ENCODE data around the gene PILRA.
"Not testable (repeated sequence)": the region's sequence is repeated elsewhere in the genome, so short reads cannot be mapped to it uniquely, and the experiment has no call there.

Gene PILRA

DNA sequence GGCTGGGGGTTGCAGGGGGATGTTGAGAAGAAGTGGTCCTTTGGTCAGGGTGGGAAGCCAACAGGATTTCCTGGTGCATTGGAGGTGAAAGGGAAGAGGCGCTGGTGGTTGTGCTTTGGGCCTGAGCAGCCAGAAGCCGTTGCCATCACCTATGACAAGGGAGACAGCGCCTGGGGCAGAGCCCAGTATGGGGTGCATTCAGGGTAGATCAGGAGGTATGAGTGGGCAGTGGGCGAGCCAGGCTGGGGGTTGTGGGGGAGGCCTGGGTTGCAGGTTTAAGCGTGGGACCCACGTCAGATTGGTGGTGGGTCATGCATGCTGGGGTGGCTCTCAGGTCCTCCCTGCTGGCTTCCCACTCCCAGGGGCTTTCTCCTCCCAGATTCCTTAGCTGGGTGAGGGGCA lies 21.6 kb upstream of the PILRA start:
- peaks cover 93% of the 10 kb centered on the region for H3K36me3 Mint-ChIP-seq (ENCODE audit: low read depth)
- H3K27me3 Mint-ChIP-seq: no peaks in the 10 kb centered on the region
- no peak for DNase-seq
- peak overlapping the region; percentile 59 for H3K27ac Mint-ChIP-seq
- no peaks in the 10 kb centered on the region for H3K9me3 Mint-ChIP-seq
- H3K4me1 Mint-ChIP-seq (ENCODE audit: low read depth): peaks cover 42% of the 10 kb centered on the region
- H3K4me3 Mint-ChIP-seq: no peak overlapping the region

DNA sequence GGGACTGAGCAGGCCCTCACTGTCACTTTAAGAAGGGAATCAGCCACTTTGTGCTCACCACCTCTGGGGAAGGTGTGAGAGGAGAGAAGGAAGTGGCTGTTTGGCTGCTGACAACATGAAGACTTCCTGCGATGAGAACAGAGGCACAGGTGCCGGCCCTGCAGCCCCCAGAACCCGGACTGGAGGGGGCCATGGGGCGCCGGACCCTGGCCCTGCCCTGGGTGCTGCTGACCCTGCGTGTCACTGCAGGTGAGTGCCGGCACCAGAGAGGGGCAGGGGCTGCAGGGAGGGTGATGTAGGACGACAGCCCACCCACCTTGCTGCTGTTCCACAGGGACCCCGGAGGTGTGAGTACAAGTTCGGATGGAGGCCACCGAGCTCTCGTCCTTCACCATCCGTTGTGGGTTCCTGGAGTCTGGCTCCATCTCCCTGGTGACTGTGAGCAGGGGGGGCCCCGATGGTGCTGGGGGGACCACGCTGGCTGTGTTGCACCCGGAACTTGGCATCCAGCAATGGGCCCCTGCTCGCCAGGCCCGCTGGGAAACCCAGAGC lies 21.0 kb upstream of the PILRA start:
- Mint-ChIP-seq H3K36me3 (ENCODE audit: low read depth) (peaks cover 92% of the 10 kb centered on the region), H3K4me1 (ENCODE audit: low read depth) (peaks cover 38% of the 10 kb centered on the region), H3K27ac (peak overlapping the region; percentile 52)
- H3K27me3 Mint-ChIP-seq, DNase-seq, H3K9me3 Mint-ChIP-seq, H3K4me3 Mint-ChIP-seq: not testable (repeated sequence)

DNA sequence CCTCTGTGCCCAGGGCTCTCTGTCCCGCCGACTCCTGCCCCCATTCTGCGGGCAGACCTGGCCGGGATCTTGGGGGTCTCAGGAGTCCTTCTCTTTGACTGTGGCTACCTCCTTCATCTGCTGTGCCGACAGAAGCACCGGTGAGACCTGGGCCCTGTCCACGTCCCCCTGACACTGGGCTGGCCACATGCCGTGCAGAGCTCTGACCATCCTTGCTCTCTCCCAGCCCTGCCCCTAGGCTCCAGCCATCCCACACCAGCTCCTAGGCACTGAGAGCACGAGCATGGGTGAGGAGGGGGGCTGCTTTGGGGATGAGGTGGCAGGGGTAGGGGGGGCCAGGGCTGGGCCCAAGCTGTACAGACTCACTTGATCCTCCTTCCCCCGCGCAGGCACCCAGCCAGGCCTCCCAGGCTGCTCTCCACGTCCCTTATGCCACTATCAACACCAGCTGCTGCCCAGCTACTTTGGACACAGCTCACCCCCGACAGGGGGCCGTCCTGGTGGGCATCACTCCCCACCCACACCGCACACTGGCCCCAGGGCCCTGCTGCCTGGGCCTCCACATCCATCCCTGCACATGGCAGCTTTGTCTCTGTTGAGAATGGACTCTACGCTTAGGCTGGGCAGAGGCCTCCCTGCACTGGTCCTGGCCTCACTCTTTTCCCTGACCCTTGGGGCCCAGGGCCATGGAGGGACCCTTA lies 20.2 kb upstream of the PILRA start:
- H3K4me3 Mint-ChIP-seq: peak overlapping the region; percentile 33

DNA sequence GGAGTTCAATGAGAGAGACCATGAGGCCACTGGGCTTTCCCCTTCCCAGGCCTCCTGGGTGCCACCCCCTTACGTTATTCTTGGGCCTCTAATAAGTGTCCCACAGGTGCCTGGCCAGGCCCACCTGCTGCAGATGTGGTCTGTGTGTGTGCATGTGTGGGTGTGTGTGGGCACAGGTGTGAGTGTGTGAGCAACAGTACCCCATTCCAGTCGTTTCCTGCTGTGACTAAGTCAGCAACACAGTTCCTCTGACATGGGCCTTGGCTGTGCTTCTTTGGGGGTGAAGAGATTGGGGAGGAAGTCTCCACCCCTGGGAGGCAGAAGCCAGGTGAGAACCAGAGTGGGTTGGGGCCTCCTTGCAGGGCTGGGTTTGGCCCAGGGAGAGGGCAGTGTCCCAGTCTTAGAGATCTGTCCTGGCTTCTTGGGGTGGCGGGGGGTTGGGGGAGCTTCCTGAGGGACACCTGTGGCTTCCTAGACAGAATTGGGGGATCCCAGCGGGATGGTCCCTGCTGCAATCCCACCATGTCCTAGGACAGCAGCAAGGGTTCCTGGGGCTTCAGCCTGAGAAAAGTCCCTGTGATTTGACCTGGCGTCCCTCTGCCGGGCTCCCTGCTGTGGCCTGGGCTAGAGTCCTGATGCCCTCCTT lies 19.5 kb upstream of the PILRA start:
- no peaks in the 10 kb centered on the region for H3K27me3 Mint-ChIP-seq
- peak overlapping the region; percentile 91 for H3K27ac Mint-ChIP-seq
- no peaks in the 10 kb centered on the region for H3K9me3 Mint-ChIP-seq
- H3K4me3 Mint-ChIP-seq: peak overlapping the region; percentile 33
- DNase-seq: peak; percentile 60
- peaks cover 35% of the 10 kb centered on the region for H3K4me1 Mint-ChIP-seq (ENCODE audit: low read depth)
- peaks cover 92% of the 10 kb centered on the region for H3K36me3 Mint-ChIP-seq (ENCODE audit: low read depth)

More for the DNA sequence above, 20.2 kb upstream of the PILRA start:
- H3K36me3 Mint-ChIP-seq (ENCODE audit: low read depth): peaks cover 92% of the 10 kb centered on the region
- H3K27me3 Mint-ChIP-seq: no peaks in the 10 kb centered on the region
- peaks cover 35% of the 10 kb centered on the region for H3K4me1 Mint-ChIP-seq (ENCODE audit: low read depth)
- no peaks in the 10 kb centered on the region for H3K9me3 Mint-ChIP-seq
- DNase-seq: no peak
- H3K27ac Mint-ChIP-seq: peak overlapping the region; percentile 91

DNA sequence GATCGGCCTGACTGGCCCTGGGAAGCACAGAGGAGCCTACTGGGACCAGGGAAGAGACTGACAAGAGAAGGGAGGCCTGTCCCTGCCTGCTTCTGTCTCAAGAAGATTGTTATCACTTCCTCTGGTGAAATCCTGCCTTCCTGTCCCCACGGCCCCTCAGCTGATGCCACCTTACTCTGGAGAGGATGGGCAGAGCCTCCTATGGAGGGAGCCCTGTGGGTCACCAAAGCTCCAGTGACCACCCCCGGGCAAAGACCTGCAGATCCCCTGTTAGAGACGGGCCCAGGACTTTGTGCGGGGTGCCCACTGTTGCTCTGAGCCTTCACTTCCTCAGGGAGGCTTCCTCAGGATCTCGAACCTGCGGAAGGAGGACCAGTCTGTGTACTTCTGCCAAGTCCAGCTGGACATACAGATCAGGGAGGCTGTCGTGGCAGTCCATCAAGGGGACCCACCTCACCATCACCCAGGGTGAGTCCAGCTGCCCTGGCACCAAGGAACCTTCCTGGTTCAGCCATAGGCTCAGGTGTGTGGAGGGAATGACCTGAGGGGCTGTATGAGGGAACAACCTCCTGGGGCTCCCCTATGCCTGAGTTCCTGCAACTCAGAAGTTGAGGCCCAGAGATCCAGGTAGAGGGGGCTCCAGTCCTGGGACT lies 16.7 kb upstream of the PILRA start:
- Mint-ChIP-seq H3K4me1 (ENCODE audit: low read depth) (peaks cover 22% of the 10 kb centered on the region), H3K36me3 (ENCODE audit: low read depth) (peaks cover 92% of the 10 kb centered on the region), H3K4me3 (no peak overlapping the region), H3K27me3 (no peaks in the 10 kb centered on the region), H3K27ac (peak overlapping the region; percentile 41), H3K9me3 (no peaks in the 10 kb centered on the region)
- DNase-seq: no peak

DNA sequence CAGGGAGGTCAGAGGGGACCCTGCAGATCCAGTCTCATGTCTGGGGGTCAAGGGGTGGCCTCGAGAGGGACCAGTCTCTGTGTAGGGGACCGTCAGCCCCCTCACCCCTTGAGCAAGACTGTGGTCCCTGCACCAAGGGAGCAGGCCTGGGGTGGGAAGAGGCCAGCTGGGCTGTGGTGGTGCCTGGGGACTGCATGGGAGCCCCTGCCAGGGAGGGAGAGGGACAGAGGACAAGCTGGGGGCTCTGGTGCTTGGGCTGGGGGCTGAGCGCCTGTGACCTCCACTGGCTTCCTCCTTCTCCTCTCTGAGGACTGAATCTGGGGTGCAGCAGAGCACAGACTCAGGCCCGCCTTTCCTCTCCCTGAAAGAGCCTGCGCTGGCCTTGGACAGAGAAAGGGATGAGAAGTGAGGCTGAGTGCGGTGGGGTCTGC lies 16.1 kb upstream of the PILRA start:
- Mint-ChIP-seq H3K36me3 (ENCODE audit: low read depth) (peaks cover 96% of the 10 kb centered on the region), H3K4me3 (no peak overlapping the region), H3K27me3 (no peaks in the 10 kb centered on the region), H3K27ac (peak overlapping the region; percentile 76), H3K4me1 (ENCODE audit: low read depth) (peaks cover 19% of the 10 kb centered on the region), H3K9me3 (no peaks in the 10 kb centered on the region)
- no peak for DNase-seq

DNA sequence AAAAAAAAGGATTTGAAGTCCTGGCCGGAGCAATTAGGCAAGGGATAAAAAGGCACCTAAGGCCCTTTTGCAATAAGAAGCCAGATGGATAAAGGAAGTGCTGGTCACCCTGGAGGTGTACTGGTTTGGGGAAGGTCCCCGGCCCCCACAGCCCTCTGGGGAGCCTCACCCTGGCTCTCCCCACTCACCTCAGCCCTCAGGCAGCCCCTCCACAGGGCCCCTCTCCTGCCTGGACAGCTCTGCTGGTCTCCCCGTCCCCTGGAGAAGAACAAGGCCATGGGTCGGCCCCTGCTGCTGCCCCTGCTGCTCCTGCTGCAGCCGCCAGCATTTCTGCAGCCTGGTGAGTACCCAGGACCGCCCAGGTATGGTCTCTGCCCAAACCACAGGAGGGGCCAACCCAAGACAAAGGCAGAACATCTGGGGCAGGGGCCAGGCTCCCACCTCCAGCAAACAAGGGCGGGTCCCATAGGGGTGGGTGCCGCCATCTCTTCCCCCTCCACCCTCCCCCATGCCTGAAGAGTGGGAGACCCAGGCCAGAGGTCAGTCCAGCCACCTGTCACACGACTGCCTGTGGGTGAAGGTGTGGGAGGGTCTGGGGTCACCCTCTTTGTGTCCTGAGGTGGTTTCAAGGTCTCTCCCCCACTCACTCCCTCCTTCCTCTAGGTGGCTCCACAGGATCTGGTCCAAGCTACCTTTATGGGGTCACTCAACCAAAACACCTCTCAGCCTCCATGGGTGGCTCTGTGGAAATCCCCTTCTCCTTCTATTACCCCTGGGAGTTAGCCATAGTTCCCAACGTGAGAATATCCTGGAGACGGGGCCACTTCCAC lies 15.0 kb upstream of the PILRA start, which contains the start of gene PILRB:
PILRB (plus strand) TSS at position 91 of the 830 bp plus-strand sequence; CDS start at position 277, 186 bp downstream.
- Mint-ChIP-seq H3K9me3 (no peaks in the 10 kb centered on the region), H3K36me3 (ENCODE audit: low read depth) (peaks cover 98% of the 10 kb centered on the region), H3K4me1 (ENCODE audit: low read depth) (peaks cover 14% of the 10 kb centered on the region), H3K4me3 (no peak within 1 kb of the TSS), H3K27me3 (no peaks in the 10 kb centered on the region), H3K27ac (peak within 1 kb of the TSS; percentile 76)
- DNase-seq: no peak

DNA sequence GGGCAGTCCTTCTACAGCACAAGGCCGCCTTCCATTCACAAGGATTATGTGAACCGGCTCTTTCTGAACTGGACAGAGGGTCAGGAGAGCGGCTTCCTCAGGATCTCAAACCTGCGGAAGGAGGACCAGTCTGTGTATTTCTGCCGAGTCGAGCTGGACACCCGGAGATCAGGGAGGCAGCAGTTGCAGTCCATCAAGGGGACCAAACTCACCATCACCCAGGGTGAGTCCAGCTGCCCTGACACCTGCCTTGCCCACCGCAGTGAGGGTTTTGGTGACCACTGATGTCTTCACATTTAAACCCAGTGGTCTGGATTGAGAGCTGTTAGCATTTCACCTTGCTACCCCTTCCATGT lies 14.5 kb upstream of the PILRA start:
- no peaks in the 10 kb centered on the region for H3K9me3 Mint-ChIP-seq
- H3K36me3 Mint-ChIP-seq (ENCODE audit: low read depth): peaks cover 98% of the 10 kb centered on the region
- H3K4me3 Mint-ChIP-seq: no peak overlapping the region
- H3K27ac Mint-ChIP-seq: peak overlapping the region; percentile 74
- peaks cover 11% of the 10 kb centered on the region for H3K4me1 Mint-ChIP-seq (ENCODE audit: low read depth)
- no peak for DNase-seq
- H3K27me3 Mint-ChIP-seq: no peaks in the 10 kb centered on the region

DNA sequence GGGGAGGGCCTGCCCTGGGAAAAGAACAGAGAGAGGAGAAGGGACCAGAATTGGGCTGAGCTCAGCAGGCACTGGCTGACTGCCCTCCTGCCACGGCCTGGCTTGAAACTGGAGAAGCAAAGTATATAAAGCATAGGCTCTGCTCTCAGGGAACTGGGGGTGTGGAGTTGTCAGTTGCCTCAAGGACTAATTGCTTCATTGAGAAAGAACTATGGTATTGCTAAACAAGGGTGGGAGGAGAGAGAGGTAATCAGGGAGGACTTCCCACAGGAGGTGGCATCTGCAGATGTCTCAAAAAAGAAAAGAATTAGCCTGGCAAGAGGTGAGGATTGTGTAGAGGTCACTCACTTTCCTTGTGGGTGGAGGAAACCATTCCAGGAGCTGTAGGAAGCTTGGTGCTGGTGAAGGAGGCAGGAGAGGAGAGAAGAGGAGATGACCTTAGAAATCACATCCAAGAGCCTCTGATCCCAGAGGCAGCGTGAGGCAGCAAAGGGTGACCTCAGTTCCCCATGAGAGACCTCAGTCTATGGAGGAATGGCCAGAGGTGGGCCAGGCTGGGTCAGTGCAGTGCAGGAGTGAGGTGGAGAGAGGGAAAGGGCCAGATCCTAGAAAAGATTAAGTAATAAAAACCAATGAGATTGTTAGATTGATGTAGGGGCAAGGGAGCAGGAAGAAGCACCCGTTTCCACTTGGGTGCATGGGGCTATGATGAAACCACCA lies 13.0 kb upstream of the PILRA start:
- H3K4me3 Mint-ChIP-seq: no peak overlapping the region
- DNase-seq: no peak
- H3K4me1 Mint-ChIP-seq (ENCODE audit: low read depth): peaks cover 20% of the 10 kb centered on the region
- H3K9me3 Mint-ChIP-seq: no peaks in the 10 kb centered on the region
- H3K27ac Mint-ChIP-seq: peak overlapping the region; percentile 39
- H3K36me3 Mint-ChIP-seq (ENCODE audit: low read depth): peaks cover 94% of the 10 kb centered on the region
- H3K27me3 Mint-ChIP-seq: no peaks in the 10 kb centered on the region

DNA sequence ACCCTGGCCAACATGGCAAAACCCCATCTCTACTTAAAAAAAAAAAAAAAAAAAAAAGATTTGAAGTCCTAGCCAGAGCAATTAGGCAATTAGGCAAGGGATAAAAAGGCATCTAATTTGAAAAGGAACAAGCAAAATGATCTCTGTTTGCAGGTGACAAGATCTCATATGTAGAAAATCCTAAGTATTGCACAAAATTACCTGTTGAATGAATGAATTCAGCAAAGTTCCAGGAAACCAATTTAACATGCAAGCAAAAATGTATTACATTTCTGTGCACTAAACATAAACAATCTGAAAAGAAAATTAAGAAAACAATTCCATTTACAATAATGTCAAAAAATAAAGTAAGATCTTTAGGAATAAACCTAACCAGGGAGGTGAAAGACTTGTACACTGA lies 10.2 kb upstream of the PILRA start:
- no peaks in the 10 kb centered on the region for H3K27me3 Mint-ChIP-seq
- H3K36me3 Mint-ChIP-seq (ENCODE audit: low read depth): peaks cover 93% of the 10 kb centered on the region
- H3K4me1 Mint-ChIP-seq (ENCODE audit: low read depth): peaks cover 42% of the 10 kb centered on the region
- no peak overlapping the region for H3K4me3 Mint-ChIP-seq
- H3K9me3 Mint-ChIP-seq: no peaks in the 10 kb centered on the region
- no peak for DNase-seq
- H3K27ac Mint-ChIP-seq: no peak overlapping the region

DNA sequence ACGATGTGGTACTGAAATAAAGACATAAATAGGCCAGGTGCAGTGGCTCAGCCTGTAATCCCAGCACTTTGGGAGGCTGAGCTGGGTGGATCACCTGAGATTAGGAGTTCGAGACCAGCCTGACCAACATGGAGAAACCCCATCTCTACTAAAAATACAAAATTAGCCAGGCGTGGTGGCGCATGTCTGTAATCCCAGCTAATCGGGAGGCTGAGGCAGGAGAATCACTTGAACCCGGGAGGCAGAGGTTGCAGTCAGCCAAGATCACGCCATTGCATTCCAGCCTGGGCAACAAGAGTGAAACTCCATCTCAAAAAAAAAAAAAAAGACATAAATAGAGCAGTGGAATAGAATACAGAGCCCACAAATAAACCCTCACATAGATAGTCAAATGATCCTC lies 9.5 kb upstream of the PILRA start:
- H3K4me1 Mint-ChIP-seq (ENCODE audit: low read depth): peaks cover 44% of the 10 kb centered on the region

DNA sequence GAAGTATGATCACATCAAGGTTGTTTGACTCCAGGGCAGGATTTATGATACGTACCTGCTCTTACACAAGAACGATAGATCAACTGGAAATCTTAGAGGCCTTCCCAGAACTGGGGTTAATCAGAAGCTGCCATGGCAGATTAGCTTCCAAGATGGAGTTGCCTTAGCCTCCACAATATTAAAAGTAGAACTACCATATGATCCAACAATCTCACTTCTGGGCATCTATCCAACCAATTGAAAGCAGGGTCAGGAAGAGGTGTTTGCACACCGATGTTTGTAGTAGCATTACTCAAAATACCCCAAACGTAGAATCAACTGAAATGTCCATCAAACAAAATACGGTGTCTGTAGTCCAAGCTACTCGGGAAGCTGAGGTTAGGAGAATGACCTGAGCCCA lies 8.8 kb upstream of the PILRA start:
- H3K9me3 Mint-ChIP-seq: no peaks in the 10 kb centered on the region
- no peak overlapping the region for H3K4me3 Mint-ChIP-seq
- H3K27me3 Mint-ChIP-seq: no peaks in the 10 kb centered on the region
- peaks cover 89% of the 10 kb centered on the region for H3K36me3 Mint-ChIP-seq (ENCODE audit: low read depth)
- H3K27ac Mint-ChIP-seq: peak overlapping the region; percentile 5
- H3K4me1 Mint-ChIP-seq (ENCODE audit: low read depth): peaks cover 47% of the 10 kb centered on the region
- no peak for DNase-seq

More for the DNA sequence above, 9.5 kb upstream of the PILRA start:
- H3K27ac Mint-ChIP-seq, H3K27me3 Mint-ChIP-seq, H3K9me3 Mint-ChIP-seq, DNase-seq, H3K4me3 Mint-ChIP-seq: not testable (repeated sequence)
- peaks cover 93% of the 10 kb centered on the region for H3K36me3 Mint-ChIP-seq (ENCODE audit: low read depth)

DNA sequence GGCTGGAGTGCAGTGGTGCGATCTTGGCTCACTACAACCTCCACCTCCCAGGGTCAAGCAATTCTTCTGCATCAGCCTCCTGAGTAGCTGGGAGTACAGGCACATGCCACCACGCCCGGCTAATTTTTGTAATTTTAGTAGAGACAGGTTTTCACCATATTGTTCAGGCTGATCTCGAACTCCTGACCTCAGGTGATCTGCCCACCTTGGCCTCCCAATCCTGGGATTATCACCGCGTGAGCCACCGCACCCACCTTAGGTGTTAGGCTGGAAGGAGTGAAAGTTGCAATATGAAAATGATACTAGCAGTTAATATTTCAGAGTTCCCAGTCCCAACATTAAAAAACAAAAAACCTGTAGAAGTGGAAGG lies 7.3 kb upstream of the PILRA start:
- H3K4me3 Mint-ChIP-seq: peak overlapping the region; percentile 18
- H3K27ac Mint-ChIP-seq: peak overlapping the region; percentile 98
- DNase-seq, H3K9me3 Mint-ChIP-seq, H3K27me3 Mint-ChIP-seq: not testable (repeated sequence)
- peaks cover 47% of the 10 kb centered on the region for H3K4me1 Mint-ChIP-seq (ENCODE audit: low read depth)
- H3K36me3 Mint-ChIP-seq (ENCODE audit: low read depth): peaks cover 74% of the 10 kb centered on the region
